DOHH2 (cell line): ENCODE results near the gene ERVFRD-1.

ENCODE experiments used
- EZH2phosphoT487 ChIP-seq: fragments of 200-600 bp; sonication (generic); IDR thresholded peaks from 2 replicates; pipeline ENCODE4 v1.6.1; 2017; ENCODE audit warnings: borderline replicate concordance, mild to moderate bottlenecking, antibody characterized with exemption, low read length, moderate library complexity, mixed read lengths
- TF ChIP-seq, protein P1 (sequence below): fragments of 200-600 bp; sonication (generic); IDR thresholded peaks from one replicate; pipeline ENCODE4 v1.5.1; 2014; ENCODE audit warnings: antibody characterized with exemption, mild to moderate bottlenecking, low read depth, low read length; ENCODE audit not compliant: poor library complexity, severe bottlenecking

DNA sequence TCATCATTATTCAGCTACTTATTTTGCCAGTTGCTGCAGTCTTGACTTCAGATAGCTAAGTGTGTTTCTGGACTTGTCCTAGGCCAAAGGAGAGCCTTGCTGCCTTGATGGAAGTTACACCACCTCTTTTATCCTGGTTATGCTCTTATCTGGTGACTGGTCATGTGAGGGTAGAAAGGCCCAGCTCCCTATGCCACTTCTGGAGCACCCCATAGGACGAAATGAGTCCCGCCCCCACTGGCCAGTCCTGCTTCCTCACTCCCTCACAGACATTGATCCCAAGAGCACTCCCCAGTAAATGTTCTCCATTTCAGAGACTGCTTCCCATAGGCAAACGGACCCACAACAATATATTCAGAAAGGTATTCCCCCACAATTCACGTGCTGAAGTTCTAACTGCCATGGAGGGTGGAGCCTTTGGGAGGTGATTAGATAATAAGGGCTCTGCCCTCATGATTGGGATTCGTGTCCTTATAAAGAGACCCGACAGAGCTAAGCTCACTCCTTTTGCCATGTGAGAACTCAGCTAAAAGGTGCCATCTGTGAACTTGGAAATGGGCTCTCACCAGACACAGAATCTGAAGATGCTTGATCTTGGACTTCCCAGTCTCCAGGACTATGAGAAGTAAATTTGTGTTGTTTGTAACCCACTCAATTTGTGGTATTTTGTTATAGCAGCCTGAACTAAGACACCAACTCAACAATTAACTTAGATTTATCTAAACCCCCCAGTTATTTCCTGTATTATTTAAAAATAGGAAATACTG, 45.9 kb downstream of the ERVFRD-1 start:
- TF ChIP-seq, protein P1, sequence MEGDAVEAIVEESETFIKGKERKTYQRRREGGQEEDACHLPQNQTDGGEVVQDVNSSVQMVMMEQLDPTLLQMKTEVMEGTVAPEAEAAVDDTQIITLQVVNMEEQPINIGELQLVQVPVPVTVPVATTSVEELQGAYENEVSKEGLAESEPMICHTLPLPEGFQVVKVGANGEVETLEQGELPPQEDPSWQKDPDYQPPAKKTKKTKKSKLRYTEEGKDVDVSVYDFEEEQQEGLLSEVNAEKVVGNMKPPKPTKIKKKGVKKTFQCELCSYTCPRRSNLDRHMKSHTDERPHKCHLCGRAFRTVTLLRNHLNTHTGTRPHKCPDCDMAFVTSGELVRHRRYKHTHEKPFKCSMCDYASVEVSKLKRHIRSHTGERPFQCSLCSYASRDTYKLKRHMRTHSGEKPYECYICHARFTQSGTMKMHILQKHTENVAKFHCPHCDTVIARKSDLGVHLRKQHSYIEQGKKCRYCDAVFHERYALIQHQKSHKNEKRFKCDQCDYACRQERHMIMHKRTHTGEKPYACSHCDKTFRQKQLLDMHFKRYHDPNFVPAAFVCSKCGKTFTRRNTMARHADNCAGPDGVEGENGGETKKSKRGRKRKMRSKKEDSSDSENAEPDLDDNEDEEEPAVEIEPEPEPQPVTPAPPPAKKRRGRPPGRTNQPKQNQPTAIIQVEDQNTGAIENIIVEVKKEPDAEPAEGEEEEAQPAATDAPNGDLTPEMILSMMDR: no peak
- TF ChIP-seq EZH2phosphoT487: no peak
